ENCODE measurements around the gene KLHL20.

DNA sequence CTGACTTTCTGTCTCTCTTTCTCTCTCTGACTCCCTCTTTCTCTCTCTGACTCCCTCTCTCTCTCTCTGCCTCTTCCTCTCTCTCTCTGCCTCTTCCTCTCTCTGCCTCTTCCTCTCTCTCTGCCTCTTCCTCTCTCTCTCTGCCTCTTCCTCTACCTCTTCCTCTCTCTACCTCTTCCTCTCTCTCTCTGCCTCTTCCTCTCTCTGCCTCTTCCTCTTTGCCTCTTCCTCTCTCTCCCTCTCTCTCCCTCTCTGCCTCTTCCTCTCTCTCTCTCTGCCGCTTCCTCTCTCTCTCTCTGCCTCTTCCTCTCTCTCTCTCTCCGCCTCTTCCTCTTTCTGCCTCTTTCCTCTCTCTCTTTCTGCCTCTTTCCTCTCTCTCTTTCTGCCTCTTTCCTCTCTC lies 26.5 kb upstream of the KLHL20 start:
- TF ChIP-seq, protein P1, sequence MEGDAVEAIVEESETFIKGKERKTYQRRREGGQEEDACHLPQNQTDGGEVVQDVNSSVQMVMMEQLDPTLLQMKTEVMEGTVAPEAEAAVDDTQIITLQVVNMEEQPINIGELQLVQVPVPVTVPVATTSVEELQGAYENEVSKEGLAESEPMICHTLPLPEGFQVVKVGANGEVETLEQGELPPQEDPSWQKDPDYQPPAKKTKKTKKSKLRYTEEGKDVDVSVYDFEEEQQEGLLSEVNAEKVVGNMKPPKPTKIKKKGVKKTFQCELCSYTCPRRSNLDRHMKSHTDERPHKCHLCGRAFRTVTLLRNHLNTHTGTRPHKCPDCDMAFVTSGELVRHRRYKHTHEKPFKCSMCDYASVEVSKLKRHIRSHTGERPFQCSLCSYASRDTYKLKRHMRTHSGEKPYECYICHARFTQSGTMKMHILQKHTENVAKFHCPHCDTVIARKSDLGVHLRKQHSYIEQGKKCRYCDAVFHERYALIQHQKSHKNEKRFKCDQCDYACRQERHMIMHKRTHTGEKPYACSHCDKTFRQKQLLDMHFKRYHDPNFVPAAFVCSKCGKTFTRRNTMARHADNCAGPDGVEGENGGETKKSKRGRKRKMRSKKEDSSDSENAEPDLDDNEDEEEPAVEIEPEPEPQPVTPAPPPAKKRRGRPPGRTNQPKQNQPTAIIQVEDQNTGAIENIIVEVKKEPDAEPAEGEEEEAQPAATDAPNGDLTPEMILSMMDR (conservative IDR thresholded peaks at IDR 0.05; ENCODE audit: low read depth, low read length), result no peak
- TF ChIP-seq EZH2 (IDR thresholded peaks at IDR 0.05; ENCODE audit: borderline replicate concordance, low read depth, low read length, poor library complexity, severe bottlenecking), result no peak
